Epithelial cell of umbilical artery (primary cell): ENCODE data around the gene TSPEAR. TPM values are rescaled to one million over a fixed set of nuclear protein-coding genes. Genes with fewer than 3 reads are reported as not detected.

ENCODE experiments used
- total RNA-seq: library from RNA; depleted of rRNA; stranded (reverse); fragments of >200 nt; gene quantifications from 2 replicates; pipeline ENCODE4 v1.2.3, GENCODE V29; 2014

The TSPEAR gene
- total RNA-seq: not detected in 2 replicates

DNA sequence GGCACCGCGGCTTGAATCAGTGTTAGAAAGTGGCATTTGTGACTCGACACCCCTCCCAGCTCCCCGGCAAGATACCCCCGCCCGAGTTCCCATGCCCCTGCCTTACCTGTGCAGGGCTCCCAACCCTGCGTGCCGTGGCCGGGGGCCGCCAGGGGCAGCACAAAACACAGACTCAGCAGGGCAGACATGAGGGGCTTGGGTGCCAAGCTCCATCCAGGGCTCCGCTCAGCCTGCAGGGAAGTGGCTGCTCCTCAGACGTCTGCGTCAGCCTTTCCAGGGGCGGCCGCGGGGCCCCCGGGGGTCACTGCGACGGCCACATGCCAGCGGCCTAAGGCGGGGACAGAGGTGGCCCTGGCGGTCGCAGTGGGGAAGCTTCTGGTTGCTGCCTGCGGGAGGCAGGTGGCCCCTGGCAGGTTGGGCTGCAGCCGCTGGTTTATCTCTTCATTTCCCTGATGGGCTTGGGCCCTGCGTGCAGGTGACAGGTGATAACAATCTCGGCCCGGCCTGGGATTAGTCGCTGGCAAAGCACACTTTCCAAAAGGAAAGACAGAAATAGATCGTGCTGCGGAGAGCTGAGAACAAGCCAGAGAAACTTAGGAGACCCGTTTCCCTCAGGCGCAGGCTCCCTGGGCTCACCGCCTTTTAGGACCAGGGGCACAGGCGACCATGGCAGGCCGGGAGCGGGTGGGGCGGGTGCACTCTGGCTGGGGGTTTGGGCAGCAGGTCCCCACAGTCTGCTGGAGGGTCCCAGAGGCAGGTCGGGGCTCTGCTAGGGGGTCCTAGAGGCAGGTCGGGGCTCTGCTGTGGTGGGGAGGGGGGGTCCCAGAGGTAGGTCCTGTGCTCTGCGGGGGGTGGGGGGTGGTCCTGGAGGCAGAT, at the start of gene TSPEAR:
TSPEAR (minus strand) TSS at position 246 of the 876 bp plus-strand sequence; CDS start at position 188, 58 bp downstream.

DNA sequence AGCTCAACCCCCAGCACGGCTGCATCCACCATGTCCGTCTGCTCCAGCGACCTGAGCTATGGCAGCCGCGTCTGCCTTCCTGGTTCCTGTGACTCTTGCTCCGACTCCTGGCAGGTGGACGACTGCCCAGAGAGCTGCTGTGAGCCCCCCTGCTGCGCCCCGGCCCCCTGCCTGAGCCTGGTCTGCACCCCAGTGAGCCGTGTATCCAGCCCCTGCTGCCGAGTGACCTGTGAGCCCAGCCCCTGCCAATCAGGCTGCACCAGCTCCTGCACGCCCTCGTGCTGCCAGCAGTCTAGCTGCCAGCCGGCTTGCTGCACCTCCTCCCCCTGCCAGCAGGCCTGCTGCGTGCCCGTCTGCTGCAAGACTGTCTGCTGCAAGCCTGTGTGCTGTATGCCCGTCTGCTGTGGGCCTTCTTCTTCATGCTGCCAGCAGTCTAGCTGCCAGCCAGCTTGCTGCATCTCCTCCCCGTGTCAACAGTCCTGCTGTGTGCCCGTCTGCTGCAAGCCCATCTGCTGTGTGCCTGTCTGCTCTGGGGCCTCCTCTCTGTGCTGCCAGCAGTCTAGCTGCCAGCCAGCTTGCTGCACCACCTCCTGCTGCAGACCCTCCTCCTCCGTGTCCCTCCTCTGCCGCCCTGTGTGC, 14.1 kb downstream of the TSPEAR start, which contains the start of gene KRTAP10-12:
KRTAP10-12 (plus strand) TSS at position 1 of the 639 bp plus-strand sequence; CDS start at position 31, 30 bp downstream.

GRCh38 chr21:44681861-44682579, 29.4 kb downstream of the TSPEAR start, which contains the start of gene KRTAP12-1:
Gene KRTAP12-1 (minus strand): TSS chr21:44682163. CDS start chr21:44682123, 40 bp downstream.

GRCh38 chr21:44666401-44667320, 44.7 kb downstream of the TSPEAR start, which contains the start of gene KRTAP12-2:
Gene KRTAP12-2 (minus strand): TSS chr21:44666927. CDS start chr21:44666886, 41 bp downstream.

DNA sequence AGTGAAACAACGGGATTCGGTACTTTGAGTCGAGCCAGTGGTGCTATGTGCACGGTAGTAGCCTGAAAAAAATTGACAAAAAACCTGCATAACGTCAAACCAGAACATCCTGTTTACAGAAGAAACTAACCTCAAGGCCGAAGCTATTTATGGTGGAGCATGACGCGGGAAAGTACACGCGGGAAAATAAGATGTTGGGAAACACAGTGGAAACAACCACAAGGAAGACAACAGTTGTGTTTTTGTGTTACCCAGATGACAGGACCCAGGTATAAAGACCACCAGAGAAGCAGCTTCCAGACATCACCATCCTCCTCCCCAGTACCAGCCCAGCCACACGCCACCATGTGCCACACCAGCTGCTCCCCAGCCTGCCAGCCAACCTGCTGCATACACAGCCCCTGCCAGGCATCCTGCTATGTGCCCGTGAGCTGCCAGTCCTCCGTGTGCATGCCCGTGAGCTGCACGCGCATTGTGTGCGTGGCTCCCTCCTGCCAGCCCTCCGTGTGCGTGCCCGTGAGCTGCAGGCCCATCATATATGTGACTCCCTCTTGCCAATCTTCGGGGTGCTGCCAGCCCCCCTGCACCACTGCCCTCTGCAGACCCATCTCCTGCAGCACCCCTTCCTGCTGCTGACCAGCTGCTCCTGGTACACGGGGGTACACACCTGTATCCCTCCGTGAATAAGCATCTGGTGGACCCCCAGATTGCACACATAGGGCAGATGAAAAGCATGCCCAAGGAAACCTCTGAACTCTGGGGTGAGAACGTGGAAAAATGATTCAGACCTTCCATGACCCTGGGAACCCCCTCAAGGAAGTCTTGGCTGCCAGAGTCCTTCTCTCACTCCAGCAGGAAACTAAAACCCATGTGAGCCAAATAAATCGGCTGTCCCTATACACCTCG, 53.5 kb downstream of the TSPEAR start, which contains the start of gene KRTAP12-3:
KRTAP12-3 (plus strand) TSS at position 298 of the 906 bp plus-strand sequence; CDS start at position 346, 48 bp downstream.

DNA sequence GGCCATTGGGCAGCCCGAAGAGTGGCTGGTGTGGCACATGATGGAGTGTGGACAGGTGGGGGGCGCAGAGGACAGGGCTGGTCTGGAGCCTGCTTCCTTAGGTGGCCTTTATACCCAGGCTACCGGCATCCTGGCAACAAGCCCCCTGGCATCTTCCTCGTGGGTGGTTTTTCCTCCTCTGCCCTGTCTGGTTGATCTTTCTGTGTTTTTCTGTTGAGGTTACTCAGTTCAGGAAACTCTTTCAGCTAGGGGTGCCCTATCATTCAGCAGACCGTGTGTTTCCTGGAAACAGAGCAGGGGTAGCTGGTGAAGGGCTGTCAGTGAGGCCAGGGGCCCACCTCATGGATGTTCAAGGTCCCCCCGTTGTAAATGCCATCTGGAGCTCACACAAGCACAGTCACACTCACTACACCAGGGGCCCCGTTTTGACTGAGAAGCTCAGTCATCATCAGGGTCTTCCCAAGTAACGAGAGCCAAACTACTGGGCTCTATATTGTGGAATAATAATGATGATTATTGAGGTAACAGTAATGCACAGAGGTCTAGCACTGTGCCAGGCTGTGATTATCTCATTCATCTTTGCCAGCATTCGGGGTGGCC, 56.7 kb downstream of the TSPEAR start, which contains the start of gene KRTAP12-4:
KRTAP12-4 (minus strand) TSS at position 84 of the 600 bp plus-strand sequence; CDS start at position 39, 45 bp downstream.

DNA sequence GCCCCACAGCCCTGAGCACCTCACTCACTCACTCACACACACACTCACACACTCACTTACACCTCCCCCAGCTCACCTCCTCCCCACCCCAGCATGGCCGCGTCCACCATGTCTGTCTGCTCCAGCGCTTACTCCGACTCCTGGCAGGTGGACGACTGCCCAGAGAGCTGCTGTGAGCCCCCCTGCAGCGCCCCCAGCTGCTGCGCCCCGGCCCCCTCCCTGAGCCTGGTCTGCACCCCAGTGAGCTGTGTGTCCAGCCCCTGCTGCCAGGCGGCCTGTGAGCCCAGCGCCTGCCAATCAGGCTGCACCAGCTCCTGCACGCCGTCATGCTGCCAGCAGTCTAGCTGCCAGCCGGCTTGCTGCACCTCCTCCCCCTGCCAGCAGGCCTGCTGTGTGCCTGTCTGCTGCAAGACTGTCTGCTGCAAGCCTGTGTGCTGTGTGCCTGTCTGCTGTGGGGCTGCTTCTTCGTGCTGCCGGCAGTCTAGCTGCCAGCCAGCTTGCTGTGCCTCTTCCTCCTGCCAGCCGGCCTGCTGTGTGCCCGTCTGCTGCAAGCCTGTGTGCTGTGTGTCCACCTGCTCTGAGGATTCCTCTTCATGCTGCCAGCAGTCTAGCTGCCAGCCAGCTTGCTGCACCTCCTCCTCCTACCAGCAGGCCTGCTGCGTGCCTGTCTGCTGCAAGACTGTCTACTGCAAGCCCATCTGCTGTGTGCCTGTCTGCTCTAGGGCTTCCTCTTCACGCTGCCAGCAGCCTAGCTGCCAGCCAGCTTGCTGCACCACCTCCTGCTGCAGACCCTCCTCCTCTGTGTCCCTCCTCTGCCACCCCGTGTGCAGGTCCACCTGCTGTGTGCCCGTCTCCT, 64.8 kb downstream of the TSPEAR start, which contains the start of gene KRTAP10-11:
KRTAP10-11 (plus strand) TSS at position 49 of the 856 bp plus-strand sequence; CDS start at position 94, 45 bp downstream.

GRCh38 chr21:44637018-44637850, 74.1 kb downstream of the TSPEAR start, which contains the start of gene KRTAP10-10:
Gene KRTAP10-10 (plus strand): TSS chr21:44637356. CDS start chr21:44637418, 62 bp downstream.

DNA sequence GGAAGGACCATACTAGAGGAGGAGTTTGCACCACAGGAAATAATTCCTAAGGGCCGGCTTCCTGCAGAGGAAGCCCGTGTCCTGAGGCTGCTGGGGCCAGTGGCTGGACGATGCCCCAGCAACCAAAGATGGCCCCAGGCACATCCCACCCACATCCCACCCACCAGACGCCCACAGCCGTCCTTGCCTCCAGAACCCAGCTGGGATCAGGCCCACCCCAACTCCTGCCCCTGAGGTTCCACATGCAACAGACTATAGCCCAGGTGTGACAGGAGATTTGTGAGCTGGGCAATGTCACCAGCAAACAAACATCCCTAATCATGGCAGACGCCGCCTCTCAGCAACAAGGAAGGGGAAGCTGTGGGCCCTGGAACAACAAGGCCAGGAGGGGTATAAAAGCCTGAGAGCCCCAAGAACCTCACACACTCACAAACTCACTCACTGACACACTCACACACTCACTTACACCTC, 84.7 kb downstream of the TSPEAR start, which contains the start of gene KRTAP10-9:
KRTAP10-9 (plus strand) TSS at position 421 of the 471 bp plus-strand sequence. CDS start 79 bp downstream, outside the sequence.

DNA sequence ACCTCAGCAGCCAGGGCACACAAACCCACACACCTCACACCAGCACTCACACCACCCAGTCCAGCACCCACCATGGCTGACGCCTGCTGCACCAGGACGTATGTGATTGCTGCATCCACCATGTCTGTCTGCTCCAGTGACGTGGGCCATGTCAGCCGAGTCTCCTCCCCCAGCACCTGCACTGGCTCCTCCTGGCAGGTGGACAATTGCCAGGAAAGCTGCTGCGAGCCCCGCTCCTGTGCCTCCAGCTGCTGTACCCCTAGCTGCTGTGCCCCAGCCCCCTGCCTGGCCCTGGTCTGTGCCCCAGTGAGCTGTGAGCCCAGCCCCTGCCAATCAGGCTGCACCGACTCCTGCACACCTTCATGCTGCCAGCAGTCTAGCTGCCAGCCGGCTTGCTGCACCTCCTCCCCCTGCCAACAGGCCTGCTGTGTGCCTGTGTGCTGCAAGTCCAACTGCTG, 99.3 kb downstream of the TSPEAR start, which contains the start of gene KRTAP10-8:
KRTAP10-8 (plus strand) TSS at position 51 of the 458 bp plus-strand sequence; CDS start at position 73, 22 bp downstream.

DNA sequence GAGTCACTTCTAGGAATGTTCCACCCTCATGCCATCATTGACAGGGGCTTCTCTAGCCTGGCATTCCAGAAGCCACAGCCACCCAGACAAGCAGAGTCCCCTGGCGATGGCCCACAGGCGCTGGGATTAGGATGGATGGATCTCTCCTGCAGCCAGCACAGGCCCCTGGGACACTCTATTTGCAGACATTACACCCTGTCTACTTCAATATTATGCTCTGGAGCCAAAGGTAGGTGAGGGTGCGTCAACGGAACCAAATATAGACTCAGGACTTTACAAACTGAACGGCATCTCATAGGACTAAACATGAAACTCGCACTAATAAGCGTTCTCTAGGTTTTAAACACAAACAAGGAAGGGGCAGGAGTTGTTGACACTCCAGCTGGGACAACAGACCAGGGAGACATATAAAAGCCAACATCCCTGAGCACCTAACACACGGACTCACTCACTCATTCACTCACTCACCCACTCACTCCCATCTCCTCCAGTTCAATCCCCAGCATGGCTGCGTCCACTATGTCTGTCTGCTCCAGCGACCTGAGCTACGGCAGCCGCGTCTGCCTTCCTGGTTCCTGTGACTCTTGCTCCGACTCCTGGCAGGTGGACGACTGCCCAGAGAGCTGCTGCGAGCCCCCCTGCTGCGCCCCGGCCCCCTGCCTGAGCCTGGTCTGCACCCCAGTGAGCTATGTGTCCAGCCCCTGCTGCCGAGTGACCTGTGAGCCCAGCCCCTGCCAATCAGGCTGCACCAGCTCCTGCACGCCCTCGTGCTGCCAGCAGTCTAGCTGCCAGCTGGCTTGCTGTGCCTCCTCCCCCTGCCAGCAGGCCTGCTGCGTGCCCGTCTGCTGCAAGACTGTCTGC, 111.0 kb downstream of the TSPEAR start, which contains the start of gene KRTAP10-7:
KRTAP10-7 (plus strand) TSS at position 480 of the 861 bp plus-strand sequence; CDS start at position 505, 25 bp downstream.

DNA sequence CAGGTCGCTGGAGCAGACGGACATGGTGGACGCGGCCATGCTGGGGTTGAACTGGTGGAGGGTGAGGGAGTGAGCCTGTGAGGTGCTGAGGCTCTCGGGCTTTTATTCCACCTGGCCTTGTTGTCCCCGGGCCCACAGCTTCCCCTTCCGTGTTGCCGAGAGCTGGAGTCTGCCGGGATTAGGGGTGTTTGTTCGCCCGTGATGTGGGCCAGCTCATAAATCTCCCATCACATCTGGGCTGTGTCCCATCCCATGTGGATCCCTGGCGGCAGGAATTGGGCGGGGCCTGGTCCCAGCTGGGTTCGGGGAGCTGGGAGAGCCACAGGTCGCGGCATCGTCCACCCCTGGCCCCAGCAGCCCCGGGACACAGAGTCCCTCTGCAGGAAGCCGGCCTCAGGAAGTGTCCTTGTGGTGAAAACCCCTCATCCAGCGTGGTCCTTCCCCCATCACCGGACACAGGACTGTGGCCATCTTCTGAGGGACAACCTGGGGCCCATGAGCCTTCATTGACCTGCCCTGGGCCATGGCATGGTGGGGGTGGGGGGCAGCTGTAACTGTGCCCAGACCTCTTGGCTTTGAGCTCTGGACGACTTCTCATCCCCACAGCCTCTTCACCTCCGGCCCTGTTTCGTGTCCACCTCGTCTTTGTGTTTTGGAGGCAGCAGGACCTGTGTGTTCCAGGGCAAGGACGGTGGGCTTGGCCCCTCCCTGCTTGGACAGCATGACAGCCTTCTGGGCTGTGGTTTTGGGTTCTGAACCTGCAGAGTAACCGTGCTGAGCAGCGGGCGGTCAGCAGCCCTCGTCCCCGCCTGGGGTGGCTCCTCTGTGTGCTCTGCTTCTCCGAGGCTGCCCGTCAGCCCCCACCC, 118.7 kb downstream of the TSPEAR start, which contains the start of gene KRTAP10-6:
KRTAP10-6 (minus strand) TSS at position 60 of the 866 bp plus-strand sequence; CDS start at position 39, 21 bp downstream.

GRCh38 chr21:44580231-44580821, 131.0 kb downstream of the TSPEAR start, which contains the start of gene KRTAP10-5:
Gene KRTAP10-5 (minus strand): TSS chr21:44580604. CDS start chr21:44580578, 26 bp downstream.

